Stomach smooth muscle (tissue), 2 donors: Measurements from ENCODE around the gene BDKRB2.

Experiments used
- H3K27ac ChIP-seq: one replicate; pipeline ENCODE4 v1.7.0; 2013; ENCODE audit warnings: mild to moderate bottlenecking, low read length, inconsistent platforms
- H3K27me3 ChIP-seq, 2 donors: one replicate each; pipeline ENCODE4 v1.7.0; 2013; ENCODE audit warnings: low read length in 2 of 2; ENCODE audit not compliant: insufficient read depth in 2 of 2, control insufficient read depth in 1 of 2
- H3K36me3 ChIP-seq, 2 donors: one replicate each; pipeline ENCODE4 v1.7.0; 2013; ENCODE audit warnings: low read length in 2 of 2; ENCODE audit not compliant: control insufficient read depth in 2 of 2, insufficient read depth in 2 of 2
- H3K4me1 ChIP-seq: one replicate; pipeline ENCODE4 v1.7.0; 2013; ENCODE audit warnings: low read length; ENCODE audit not compliant: control insufficient read depth, insufficient read depth
- H3K4me3 ChIP-seq, 2 donors: one replicate each; pipeline ENCODE4 v1.7.0; 2013; ENCODE audit warnings: low read length in 2 of 2
- H3K9ac ChIP-seq, 2 donors: one replicate each; pipeline ENCODE4 v1.7.0; 2013; ENCODE audit warnings: low read length in 2 of 2, mild to moderate bottlenecking in 1 of 2
- H3K9me3 ChIP-seq, 2 donors: one replicate each; pipeline ENCODE4 v1.7.0; 2013; ENCODE audit warnings: low read length in 2 of 2; ENCODE audit not compliant: control insufficient read depth in 2 of 2
- donor health status: healthy.
- donor health status: Pancreatic carcinoma.

BDKRB2 gene

GRCh38 chr14:96213871-96214465, 9.3 kb downstream of the BDKRB2 start:
- no peaks in the 10 kb centered on the region for H3K36me3 ChIP-seq
- H3K4me1 ChIP-seq = peaks cover 3% of the 10 kb centered on the region
- peaks cover 3 to 13% of the 10 kb centered on the region in 2 donors for H3K9me3 ChIP-seq
- no peak overlapping the region for H3K4me3 ChIP-seq
- H3K9ac ChIP-seq = no peak overlapping the region
- no peak overlapping the region for H3K27ac ChIP-seq
- no peaks in the 10 kb centered on the region for H3K27me3 ChIP-seq

- Histone ChIP-seq H3K27me3 (no peaks in the 10 kb centered on the region), H3K4me1 (peaks cover 3% of the 10 kb centered on the region), H3K4me3 (no peak overlapping the region), H3K9ac (no peak overlapping the region), H3K9me3 (peaks cover 3 to 13% of the 10 kb centered on the region in 2 donors), H3K27ac (no peak overlapping the region), H3K36me3 (no peaks in the 10 kb centered on the region)
Observed at GRCh38 chr14:96214793-96215192, 10.2 kb downstream of the BDKRB2 start.

DNA sequence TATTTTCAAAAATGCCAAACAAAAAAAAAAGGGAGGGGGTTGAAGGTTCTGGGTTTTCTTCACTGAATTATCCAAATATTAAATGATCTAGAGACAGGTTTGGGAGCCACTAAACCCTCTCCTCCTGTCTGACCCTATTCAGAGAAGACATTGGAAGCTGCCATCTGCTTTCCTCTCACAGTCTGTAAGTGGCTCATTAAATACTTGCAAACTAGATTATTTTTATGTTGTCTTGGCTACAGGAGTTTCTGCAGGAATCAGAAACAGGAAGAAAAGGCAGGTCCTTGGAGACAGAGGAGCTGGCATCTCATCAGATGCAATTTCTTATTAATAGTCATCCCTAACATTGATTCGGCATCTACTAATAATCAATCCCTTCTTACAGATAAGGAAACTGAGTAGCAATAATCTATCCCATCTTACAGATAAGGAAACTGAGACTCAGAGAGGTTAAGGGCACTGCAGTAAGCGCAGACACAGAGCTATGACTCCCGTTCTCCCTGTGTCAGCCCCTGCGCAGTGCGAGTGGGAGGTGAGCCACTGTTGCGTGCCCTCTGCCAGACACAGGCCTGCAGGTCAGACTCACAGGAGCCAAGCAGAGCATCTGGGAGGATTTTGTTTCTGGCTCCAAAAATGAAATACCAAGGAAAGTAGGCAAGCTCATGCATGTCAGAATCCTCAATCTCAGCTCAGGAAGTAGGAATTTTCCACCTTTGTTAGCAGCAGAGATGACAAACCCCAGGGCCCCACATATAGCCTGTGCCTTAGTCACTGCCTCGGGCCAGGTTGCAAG, 11.0 kb downstream of the BDKRB2 start:
- Histone ChIP-seq H3K27ac (no peak overlapping the region), H3K9ac (no peak overlapping the region), H3K4me1 (peaks cover 3% of the 10 kb centered on the region), H3K36me3 (no peaks in the 10 kb centered on the region), H3K4me3 (no peak overlapping the region), H3K9me3 (peaks cover 3 to 13% of the 10 kb centered on the region in 2 donors), H3K27me3 (no peaks in the 10 kb centered on the region)

- Histone ChIP-seq H3K4me3 (no peak overlapping the region), H3K9ac (no peak overlapping the region), H3K27me3 (no peaks in the 10 kb centered on the region), H3K27ac (no peak overlapping the region), H3K36me3 (no peaks in the 10 kb centered on the region), H3K4me1 (peaks cover 8% of the 10 kb centered on the region), H3K9me3 (peaks cover 3 to 7% of the 10 kb centered on the region in 2 donors)
Observed at GRCh38 chr14:96216627-96217026, 12.0 kb downstream of the BDKRB2 start.

GRCh38 chr14:96217376-96217913, 12.8 kb downstream of the BDKRB2 start:
- no peak overlapping the region for H3K9ac ChIP-seq
- H3K27ac ChIP-seq = no peak overlapping the region
- peaks cover 8% of the 10 kb centered on the region for H3K4me1 ChIP-seq
- H3K27me3 ChIP-seq = no peaks in the 10 kb centered on the region
- H3K36me3 ChIP-seq = no peaks in the 10 kb centered on the region
- H3K4me3 ChIP-seq = no peak overlapping the region
- peaks cover 0 to 2% of the 10 kb centered on the region in 2 donors for H3K9me3 ChIP-seq

DNA sequence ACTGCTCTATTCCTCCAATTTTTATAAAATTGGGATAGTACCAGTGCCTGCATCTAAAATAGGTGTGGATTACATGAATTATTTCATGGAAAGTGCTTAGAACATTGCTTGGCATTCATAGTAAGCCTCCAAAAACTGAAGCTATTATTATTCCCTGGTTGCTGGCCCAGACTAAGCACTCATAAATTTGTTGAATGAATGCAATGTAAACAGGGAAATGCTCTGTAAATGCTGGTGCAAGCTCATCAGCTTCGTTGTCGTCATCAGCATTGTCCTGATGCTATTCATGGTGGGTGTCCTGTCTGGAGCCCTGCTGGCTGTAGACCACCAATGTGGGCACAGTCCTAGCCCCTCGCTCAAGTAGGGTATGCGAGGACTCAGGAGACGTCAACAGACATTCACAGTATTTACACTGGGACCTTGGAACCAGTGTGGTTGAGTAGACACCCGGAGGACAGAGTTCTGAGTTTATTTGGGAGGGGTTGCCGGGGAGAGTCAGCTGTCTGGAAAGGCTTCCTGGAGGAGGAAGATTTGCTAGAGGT, 16.5 kb downstream of the BDKRB2 start:
- no peak overlapping the region for H3K4me3 ChIP-seq
- no peaks in the 10 kb centered on the region for H3K36me3 ChIP-seq
- peaks cover 16% of the 10 kb centered on the region for H3K4me1 ChIP-seq
- no peaks in the 10 kb centered on the region for H3K9me3 ChIP-seq
- H3K27me3 ChIP-seq = no peaks in the 10 kb centered on the region
- no peak overlapping the region for H3K27ac ChIP-seq
- no peak overlapping the region for H3K9ac ChIP-seq

- Histone ChIP-seq H3K9me3 (no peaks in the 10 kb centered on the region), H3K4me1 (peaks cover 16% of the 10 kb centered on the region), H3K36me3 (no peaks in the 10 kb centered on the region), H3K9ac (no peak overlapping the region), H3K4me3 (no peak overlapping the region), H3K27me3 (no peaks in the 10 kb centered on the region), H3K27ac (no peak overlapping the region)
Observed at GRCh38 chr14:96221841-96222240, 17.2 kb downstream of the BDKRB2 start.

DNA sequence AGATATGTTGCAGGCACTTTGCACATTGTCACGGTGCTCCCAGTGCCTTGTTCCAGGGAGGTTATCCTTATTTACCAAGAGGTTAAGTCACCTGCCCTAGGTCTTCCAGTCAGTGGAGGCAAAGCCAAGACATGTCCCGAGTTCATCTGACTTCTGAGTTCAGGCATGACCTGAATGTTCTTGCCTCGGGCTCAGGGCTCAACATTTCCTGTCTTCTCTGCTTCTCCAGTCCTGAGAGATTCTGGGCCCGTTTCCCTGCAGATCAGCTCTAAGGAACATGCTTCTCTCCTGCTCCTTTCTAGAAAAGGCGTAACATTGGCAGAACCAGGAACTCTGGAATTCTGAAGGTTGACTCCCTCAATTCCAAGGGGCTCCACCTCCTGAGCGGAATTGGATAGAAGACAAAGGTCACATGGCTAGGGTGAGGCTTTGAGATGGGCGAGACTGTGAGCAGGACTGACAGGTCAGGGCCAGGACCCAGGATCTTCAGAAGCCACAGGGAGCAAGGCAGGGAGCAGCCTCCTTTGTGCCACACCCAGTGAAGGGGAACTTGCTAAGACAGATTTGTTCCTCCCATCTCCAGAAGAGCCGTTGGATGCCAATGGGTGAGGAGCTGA, 19.9 kb downstream of the BDKRB2 start:
- H3K9me3 ChIP-seq = peaks cover 0 to 7% of the 10 kb centered on the region in 2 donors
- no peaks in the 10 kb centered on the region for H3K36me3 ChIP-seq
- no peak overlapping the region for H3K4me3 ChIP-seq
- no peaks in the 10 kb centered on the region for H3K27me3 ChIP-seq
- no peak overlapping the region for H3K27ac ChIP-seq
- H3K9ac ChIP-seq = no peak overlapping the region
- H3K4me1 ChIP-seq = peaks cover 16% of the 10 kb centered on the region

DNA sequence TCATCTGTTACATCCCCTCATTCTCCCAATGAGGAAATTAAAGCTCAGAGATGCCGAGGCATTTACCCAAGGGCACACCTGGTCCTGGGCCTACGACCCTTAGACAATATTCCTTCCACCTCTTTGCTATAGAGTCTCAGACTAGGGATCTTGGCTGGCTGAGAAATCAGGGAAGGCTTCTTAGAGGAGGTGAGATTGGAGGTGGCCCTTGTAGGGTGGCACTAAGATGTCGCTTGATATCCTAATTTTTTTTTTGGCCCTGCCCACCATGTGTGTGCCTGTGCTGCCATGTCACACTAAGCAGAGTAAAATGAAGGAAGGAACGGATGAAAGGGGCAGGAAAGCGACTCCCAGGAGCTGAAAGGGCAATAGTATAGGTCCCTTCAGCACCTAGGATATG, 20.6 kb downstream of the BDKRB2 start:
- no peaks in the 10 kb centered on the region for H3K27me3 ChIP-seq
- no peak overlapping the region for H3K9ac ChIP-seq
- peaks cover 16% of the 10 kb centered on the region for H3K4me1 ChIP-seq
- H3K4me3 ChIP-seq = no peak overlapping the region
- no peak overlapping the region for H3K27ac ChIP-seq
- H3K9me3 ChIP-seq = peaks cover 0 to 7% of the 10 kb centered on the region in 2 donors
- no peaks in the 10 kb centered on the region for H3K36me3 ChIP-seq

DNA sequence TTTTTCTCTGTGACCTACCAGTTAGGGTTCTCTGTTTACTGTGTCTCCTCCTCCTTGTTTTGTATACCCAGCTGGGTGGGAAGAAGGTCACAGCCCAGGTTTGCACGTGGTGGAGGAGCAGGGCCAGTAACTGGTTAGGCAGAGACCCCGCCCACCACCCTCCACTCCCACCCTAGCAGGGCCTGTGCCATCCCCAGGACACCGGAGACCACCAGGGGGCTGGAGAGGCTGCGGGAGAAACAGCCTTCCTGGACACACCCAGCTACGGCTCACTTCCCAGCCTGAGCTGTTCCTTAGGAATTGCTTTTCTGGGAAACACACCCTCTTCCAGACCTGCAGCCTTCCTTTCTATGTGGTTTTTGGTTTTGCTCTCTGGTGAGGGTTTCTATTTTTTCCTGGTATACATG, 21.1 kb downstream of the BDKRB2 start:
- H3K27ac ChIP-seq = no peak overlapping the region
- peaks cover 16% of the 10 kb centered on the region for H3K4me1 ChIP-seq
- no peaks in the 10 kb centered on the region for H3K36me3 ChIP-seq
- H3K9ac ChIP-seq = no peak overlapping the region
- H3K27me3 ChIP-seq = no peaks in the 10 kb centered on the region
- H3K9me3 ChIP-seq = peaks cover 0 to 7% of the 10 kb centered on the region in 2 donors
- H3K4me3 ChIP-seq = no peak overlapping the region
